Osteocyte (in vitro differentiated cells): Measurements from ENCODE around the gene TSPAN32. TPM values are rescaled to one million over a fixed set of nuclear protein-coding genes. Genes with fewer than 3 reads are reported as not detected.

Source experiments
- DNase-seq: peaks from one replicate; pipeline ENCODE4 v3.0.0; 2021; ENCODE audit warnings: mixed read lengths; ENCODE audit not compliant: unreplicated experiment; ENCODE audit errors: extremely low spot score
- H3K27ac Mint-ChIP-seq: one replicate; pipeline ENCODE4 v1.8.0; 2021; ENCODE audit warnings: mild to moderate bottlenecking, mixed read lengths; ENCODE audit not compliant: unreplicated experiment
- H3K27me3 Mint-ChIP-seq: one replicate; pipeline ENCODE4 v1.8.0; 2021; ENCODE audit warnings: mixed read lengths; ENCODE audit not compliant: unreplicated experiment
- H3K36me3 Mint-ChIP-seq: one replicate; pipeline ENCODE4 v1.8.0; 2021; ENCODE audit warnings: mixed read lengths; ENCODE audit not compliant: unreplicated experiment
- H3K4me1 Mint-ChIP-seq: one replicate; pipeline ENCODE4 v1.8.0; 2021; ENCODE audit warnings: mixed read lengths; ENCODE audit not compliant: unreplicated experiment
- H3K4me3 Mint-ChIP-seq: one replicate; pipeline ENCODE4 v1.8.0; 2021; ENCODE audit warnings: mild to moderate bottlenecking, moderate library complexity, mixed read lengths; ENCODE audit not compliant: unreplicated experiment
- H3K9me3 Mint-ChIP-seq: one replicate; pipeline ENCODE4 v1.8.0; 2021; ENCODE audit warnings: mixed read lengths; ENCODE audit not compliant: unreplicated experiment
- total RNA-seq: library from RNA; stranded (reverse); gene quantifications from 2 replicates; pipeline ENCODE4 v1.2.1, GENCODE V29; 2021
- TF ChIP-seq, protein P1 (sequence below): fragments of 200-600 bp; sonication (generic); IDR thresholded peaks from 2 replicates; pipeline ENCODE4 v1.5.0; 2021; ENCODE audit warnings: antibody characterized with exemption, mild to moderate bottlenecking, moderate library complexity

TSPAN32 gene
- total RNA-seq, 1 donor from 2014 or later: 1.2 TPM

DNA sequence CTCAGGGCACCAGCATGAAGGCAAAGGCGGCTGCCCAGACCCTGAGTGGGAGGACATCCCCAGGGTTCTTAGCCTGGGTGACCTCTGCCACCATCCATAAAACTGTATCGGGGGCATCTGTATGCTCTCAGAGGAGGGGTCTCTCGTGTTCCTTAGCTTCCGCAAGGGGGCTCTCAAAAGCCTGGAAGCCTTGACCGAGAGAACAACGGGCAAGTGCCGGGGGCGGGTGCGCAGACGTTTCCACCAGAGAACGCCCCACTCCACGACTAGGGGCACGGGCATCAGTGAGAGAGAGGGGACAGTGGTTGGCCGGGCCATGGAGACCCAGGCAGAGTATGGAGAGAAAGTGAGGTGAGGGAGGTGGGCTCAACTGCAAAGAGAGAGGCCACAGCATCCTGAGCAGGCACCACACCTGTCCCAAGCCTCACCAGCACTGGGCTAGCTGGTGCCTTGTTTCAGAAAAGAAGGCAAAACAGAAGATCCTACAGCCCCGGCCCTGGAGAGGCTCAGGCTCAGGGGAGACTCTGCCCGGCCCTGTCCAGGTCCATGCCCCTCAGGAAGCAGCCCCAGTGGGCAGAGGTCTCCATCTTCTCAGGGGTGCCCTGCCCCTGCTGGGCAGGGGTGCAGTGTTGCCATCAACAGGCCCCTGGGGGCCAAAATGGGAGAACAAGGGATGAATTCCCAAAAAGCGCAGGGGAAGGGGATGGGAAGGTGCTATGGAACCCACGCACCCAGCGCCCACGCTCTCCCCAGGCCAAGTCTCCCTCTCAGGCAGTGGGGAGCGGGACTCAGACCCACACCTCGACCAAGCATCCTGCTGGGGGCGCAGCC, 5.9 kb downstream of the TSPAN32 start:
- no peak overlapping the region for H3K4me3 Mint-ChIP-seq
- no peaks in the 10 kb centered on the region for H3K27me3 Mint-ChIP-seq
- no peak overlapping the region for H3K27ac Mint-ChIP-seq
- TF ChIP-seq, protein P1, sequence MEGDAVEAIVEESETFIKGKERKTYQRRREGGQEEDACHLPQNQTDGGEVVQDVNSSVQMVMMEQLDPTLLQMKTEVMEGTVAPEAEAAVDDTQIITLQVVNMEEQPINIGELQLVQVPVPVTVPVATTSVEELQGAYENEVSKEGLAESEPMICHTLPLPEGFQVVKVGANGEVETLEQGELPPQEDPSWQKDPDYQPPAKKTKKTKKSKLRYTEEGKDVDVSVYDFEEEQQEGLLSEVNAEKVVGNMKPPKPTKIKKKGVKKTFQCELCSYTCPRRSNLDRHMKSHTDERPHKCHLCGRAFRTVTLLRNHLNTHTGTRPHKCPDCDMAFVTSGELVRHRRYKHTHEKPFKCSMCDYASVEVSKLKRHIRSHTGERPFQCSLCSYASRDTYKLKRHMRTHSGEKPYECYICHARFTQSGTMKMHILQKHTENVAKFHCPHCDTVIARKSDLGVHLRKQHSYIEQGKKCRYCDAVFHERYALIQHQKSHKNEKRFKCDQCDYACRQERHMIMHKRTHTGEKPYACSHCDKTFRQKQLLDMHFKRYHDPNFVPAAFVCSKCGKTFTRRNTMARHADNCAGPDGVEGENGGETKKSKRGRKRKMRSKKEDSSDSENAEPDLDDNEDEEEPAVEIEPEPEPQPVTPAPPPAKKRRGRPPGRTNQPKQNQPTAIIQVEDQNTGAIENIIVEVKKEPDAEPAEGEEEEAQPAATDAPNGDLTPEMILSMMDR: no peak
- H3K4me1 Mint-ChIP-seq: peaks cover 37% of the 10 kb centered on the region
- no peak for DNase-seq
- no peaks in the 10 kb centered on the region for H3K36me3 Mint-ChIP-seq
- no peaks in the 10 kb centered on the region for H3K9me3 Mint-ChIP-seq

- no peak for DNase-seq
- H3K27ac Mint-ChIP-seq: no peak overlapping the region
- TF ChIP-seq, protein P1: no peak
- no peaks in the 10 kb centered on the region for H3K27me3 Mint-ChIP-seq
- no peak overlapping the region for H3K4me3 Mint-ChIP-seq
- H3K4me1 Mint-ChIP-seq: peaks cover 41% of the 10 kb centered on the region
- no peaks in the 10 kb centered on the region for H3K9me3 Mint-ChIP-seq
- H3K36me3 Mint-ChIP-seq: no peaks in the 10 kb centered on the region
Observed at GRCh38 chr11:2308713-2309112, 6.9 kb downstream of the TSPAN32 start.

DNA sequence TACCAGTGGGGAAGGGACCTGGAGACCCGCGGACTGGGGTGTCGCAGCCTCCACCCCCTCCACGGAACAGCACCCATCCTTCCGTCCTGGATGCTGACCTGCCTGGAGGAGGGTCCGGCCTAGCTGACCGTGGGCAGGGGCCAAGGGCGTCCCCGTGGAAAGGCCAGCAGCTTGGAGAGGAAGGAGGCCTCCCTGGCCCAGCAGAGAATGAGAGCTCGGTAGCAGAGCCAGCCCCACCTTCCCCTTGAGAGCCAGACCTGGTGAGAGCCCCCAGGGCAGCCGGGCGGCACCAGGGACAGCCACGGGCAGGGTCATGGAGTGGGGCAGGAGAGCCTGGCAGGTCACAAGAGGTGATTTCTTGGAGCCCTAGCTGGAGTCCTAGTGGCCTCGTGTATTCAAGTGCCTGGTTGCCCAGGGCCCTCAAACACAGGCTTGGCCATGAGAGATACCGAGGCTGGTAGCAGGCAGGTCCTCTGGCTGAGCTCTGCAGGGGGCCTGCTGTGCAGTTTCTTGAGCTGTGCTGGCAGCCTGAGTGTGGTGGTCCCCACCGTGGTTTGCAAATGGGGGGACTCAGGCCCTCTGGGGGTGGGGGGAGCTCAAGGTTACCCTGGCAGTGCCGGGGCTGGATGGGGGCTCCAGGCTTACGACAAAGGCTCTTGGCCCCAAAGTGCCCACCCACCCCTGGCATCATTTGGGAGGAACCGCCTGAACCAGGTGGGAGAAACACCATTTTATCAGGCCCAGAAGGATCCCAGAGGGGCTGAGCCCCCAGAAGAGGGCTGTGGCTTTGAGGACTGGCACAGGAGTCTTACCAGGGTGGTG, 7.6 kb downstream of the TSPAN32 start:
- TF ChIP-seq, protein P1: no peak
- DNase-seq: no peak
- Mint-ChIP-seq H3K36me3 (no peaks in the 10 kb centered on the region), H3K27ac (no peak overlapping the region), H3K4me3 (no peak overlapping the region), H3K9me3 (no peaks in the 10 kb centered on the region), H3K27me3 (no peaks in the 10 kb centered on the region), H3K4me1 (peaks cover 36% of the 10 kb centered on the region)

GRCh38 chr11:2310073-2310785, 8.4 kb downstream of the TSPAN32 start:
- TF ChIP-seq, protein P1: no peak
- Mint-ChIP-seq H3K4me1 (peaks cover 38% of the 10 kb centered on the region), H3K9me3 (no peaks in the 10 kb centered on the region), H3K27ac (no peak overlapping the region), H3K36me3 (no peaks in the 10 kb centered on the region), H3K4me3 (no peak overlapping the region), H3K27me3 (no peaks in the 10 kb centered on the region)
- no peak for DNase-seq
